HG02852 (cell line): ENCODE measurements around the gene PRSS33.

Experiments used
- ATAC-seq: cut with Tn5 transposase; IDR thresholded peaks from one replicate; pipeline ENCODE4 v1.9.1; 2021; ENCODE audit warnings: mild to moderate bottlenecking, moderate library complexity; ENCODE audit not compliant: unreplicated experiment

Gene PRSS33

GRCh38 chr16:2787406-2787805, at the start of gene PRSS33:
Gene PRSS33, minus strand, starts transcription at chr16:2787560. Its CDS starts 1,013 bp downstream, at chr16:2786547.
- no peak for ATAC-seq

- ATAC-seq = no peak
These were observed 49.5 kb upstream of the PRSS33 start for GRCh38 chr16:2836646-2837508.

- ATAC-seq = no peak
These were observed 48.5 kb upstream of the PRSS33 start for GRCh38 chr16:2835638-2836493.

GRCh38 chr16:2834968-2835367, 47.6 kb upstream of the PRSS33 start:
- no peak for ATAC-seq

GRCh38 chr16:2833776-2834175, 46.4 kb upstream of the PRSS33 start:
- no peak for ATAC-seq

GRCh38 chr16:2831203-2831602, 43.8 kb upstream of the PRSS33 start:
- ATAC-seq = no peak

GRCh38 chr16:2830355-2830695, 43.0 kb upstream of the PRSS33 start:
- ATAC-seq = no peak

- ATAC-seq = no peak
These were observed 42.4 kb upstream of the PRSS33 start, which contains the start of gene ZG16B for GRCh38 chr16:2829501-2830354. Gene ZG16B, plus strand, starts transcription at chr16:2830303. Its CDS starts 139 bp downstream, at chr16:2830442.

GRCh38 chr16:2828876-2829430, 41.6 kb upstream of the PRSS33 start:
- no peak for ATAC-seq

GRCh38 chr16:2828521-2828840, 41.1 kb upstream of the PRSS33 start:
- ATAC-seq = no peak

- no peak for ATAC-seq
These were observed 40.6 kb upstream of the PRSS33 start for GRCh38 chr16:2827831-2828520.

- ATAC-seq = no peak
These were observed 40.0 kb upstream of the PRSS33 start for GRCh38 chr16:2827374-2827791.

GRCh38 chr16:2826591-2827373, 39.4 kb upstream of the PRSS33 start:
- ATAC-seq = no peak

GRCh38 chr16:2825906-2826305, 38.5 kb upstream of the PRSS33 start:
- ATAC-seq = no peak

GRCh38 chr16:2825049-2825742, 37.8 kb upstream of the PRSS33 start:
- no peak for ATAC-seq

- no peak for ATAC-seq
These were observed 37.3 kb upstream of the PRSS33 start for GRCh38 chr16:2824626-2825025.

- ATAC-seq = no peak
These were observed 35.1 kb upstream of the PRSS33 start for GRCh38 chr16:2822496-2822895.

- no peak for ATAC-seq
These were observed 34.8 kb upstream of the PRSS33 start for GRCh38 chr16:2822158-2822495.
